Keratinocyte (primary cell): Measurements from ENCODE around the gene ZNF26. TPM values are rescaled to one million over a fixed set of nuclear protein-coding genes. Genes with fewer than 3 reads are reported as not detected.
"Not testable (repeated sequence)": the region's sequence is repeated elsewhere in the genome, so short reads cannot be mapped to it uniquely, and the experiment has no call there.

Experiments
- DNase-seq: peaks from one replicate; pipeline ENCODE4 v3.0.0-alpha.2; 2011; ENCODE audit warnings: low read depth, missing footprints, low spot score
- FAIRE-seq: peaks from 2 replicates; lab custom pipeline; 2011; peaks lifted over from hg19 to GRCh38; lab: Jason Lieb, UNC
- H2AFZ ChIP-seq: 2 replicates; pipeline ENCODE4 v1.6.0; 2012; ENCODE audit warnings: low read length, control low read depth, inconsistent platforms; ENCODE audit not compliant: control insufficient read depth
- H3K27ac ChIP-seq: 2 replicates; pipeline ENCODE4 v1.5.1; 2011; ENCODE audit warnings: low read length; ENCODE audit not compliant: control insufficient read depth, insufficient read depth
- H3K27me3 ChIP-seq: 3 replicates; pipeline ENCODE4 v1.6.0; 2011; ENCODE audit warnings: low read length; ENCODE audit not compliant: control insufficient read depth, insufficient read depth; ENCODE audit errors: extremely low read depth
- H3K36me3 ChIP-seq, 2 experiments: 2 replicates in 1 of 2; 3 replicates in 1 of 2; pipeline ENCODE4 v1.5.1; 2011; ENCODE audit warnings: low read length in 2 of 2, mild to moderate bottlenecking in 1 of 2; ENCODE audit not compliant: control insufficient read depth in 2 of 2, insufficient read depth in 2 of 2; ENCODE audit errors: extremely low read depth in 1 of 2
- H3K4me1 ChIP-seq: 3 replicates; pipeline ENCODE4 v1.5.1; 2011; ENCODE audit warnings: low read length; ENCODE audit not compliant: control insufficient read depth, insufficient read depth; ENCODE audit errors: extremely low read depth
- H3K4me2 ChIP-seq: 3 replicates; pipeline ENCODE4 v1.6.0; 2011; ENCODE audit warnings: low read depth, low read length; ENCODE audit not compliant: control insufficient read depth, insufficient read depth; ENCODE audit errors: extremely low read depth
- H3K4me3 ChIP-seq, 3 experiments: fragments of 200-600 bp in 1 of 3; sonication (generic) in 1 of 3; 2 replicates in 2 of 3; 3 replicates in 1 of 3; pipeline ENCODE4 v1.5.1; 2011 to 2016; ENCODE audit warnings: low read length in 3 of 3, mild to moderate bottlenecking in 3 of 3, control low read depth in 2 of 3, inconsistent platforms in 1 of 3, low read depth in 1 of 3, mixed read lengths in 1 of 3, mixed run types in 1 of 3, moderate library complexity in 1 of 3; ENCODE audit not compliant: control insufficient read depth in 2 of 3, insufficient read depth in 2 of 3; ENCODE audit errors: extremely low read depth in 1 of 3
- H3K79me2 ChIP-seq: 2 replicates; pipeline ENCODE4 v1.6.0; 2012; ENCODE audit warnings: low read length; ENCODE audit not compliant: control insufficient read depth, insufficient read depth
- H3K9ac ChIP-seq: 3 replicates; pipeline ENCODE4 v1.6.0; 2011; ENCODE audit warnings: low read length; ENCODE audit not compliant: control insufficient read depth, insufficient read depth; ENCODE audit errors: extremely low read depth
- H3K9me1 ChIP-seq: 3 replicates; pipeline ENCODE4 v1.6.0; 2011; ENCODE audit warnings: low read length; ENCODE audit not compliant: control insufficient read depth, insufficient read depth; ENCODE audit errors: extremely low read depth
- H3K9me3 ChIP-seq: 2 replicates; pipeline ENCODE4 v1.5.1; 2012; ENCODE audit warnings: low read depth, low read length; ENCODE audit not compliant: control insufficient read depth
- H4K20me1 ChIP-seq: 3 replicates; pipeline ENCODE4 v1.6.0; 2011; ENCODE audit warnings: low read length; ENCODE audit not compliant: control insufficient read depth, insufficient read depth; ENCODE audit errors: extremely low read depth
- CTCF ChIP-seq, 3 experiments: IDR thresholded peaks in 1 of 3; conservative IDR thresholded peaks in 1 of 3; optimal IDR thresholded peaks in 1 of 3; 2 replicates in 2 of 3; 3 replicates in 1 of 3; pipeline versions ENCODE3 to v1.5.1; 2011; ENCODE audit warnings: low read length in 3 of 3, mild to moderate bottlenecking in 3 of 3, moderate library complexity in 2 of 3, control low read depth in 1 of 3, inconsistent platforms in 1 of 3; ENCODE audit not compliant: insufficient read depth in 2 of 3; ENCODE audit errors: extremely low read depth in 1 of 3
- EZH2 ChIP-seq: IDR thresholded peaks from one replicate; pipeline ENCODE4 v1.6.1; 2012; ENCODE audit warnings: inconsistent platforms, mild to moderate bottlenecking, low read length, moderate library complexity
- dilution Hi-C: fragments of 300-500 bp; cut with MboI; formaldehyde crosslinking; loops from one replicate; pipeline ENCODE4 v1.7.0; 2020; ENCODE audit warnings: low sequenced_read_pairs; ENCODE audit not compliant: extremely low pct_ligation_motif_present
- polyA plus RNA-seq, 5 experiments: library from polyadenylated mRNA; depleted of rRNA in 3 of 5; stranded (reverse) in 3 of 5; stranded (forward) in 1 of 5; unstranded in 1 of 5; fragments of >200 nt; gene quantifications; 1 replicate in 1 of 5; 2 replicates in 3 of 5; 3 replicates in 1 of 5; pipeline versions ENCODE4 v1.2.1 to v1.2.3, GENCODE V29; 2011 to 2012; ENCODE audit warnings: missing spikeins in 2 of 5, low read depth in 1 of 5, low replicate concordance in 1 of 5

The ZNF26 gene
- polyA plus RNA-seq, 1 donor (not counting 4 experiments of a cell fraction or from before 2014, with no cell fraction given): 4.5 TPM

- H3K9me1 ChIP-seq: no peaks in the 10 kb centered on the region
- no peak overlapping the region for H2AFZ ChIP-seq
- no peak overlapping the region for H3K27ac ChIP-seq
- H3K9ac ChIP-seq: no peak overlapping the region
- no peaks in the 10 kb centered on the region for H3K36me3 ChIP-seq
- DNase-seq (no peak), FAIRE-seq (no peak)
- no peaks in the 10 kb centered on the region for H3K27me3 ChIP-seq
- no peaks in the 10 kb centered on the region for H3K4me1 ChIP-seq
- no peak overlapping the region for H3K4me3 ChIP-seq
- dilution Hi-C loops: no loop called here
- no peaks in the 10 kb centered on the region for H3K79me2 ChIP-seq
- no peak overlapping the region for H3K4me2 ChIP-seq
- H3K9me3 ChIP-seq: peaks cover 8% of the 10 kb centered on the region
- TF ChIP-seq EZH2 (no peak), CTCF (optimal IDR thresholded peaks at IDR 0.05 in 1 of 3, IDR thresholded peaks at IDR 0.05 in 1 of 3, conservative IDR thresholded peaks at IDR 0.05 in 1 of 3; ENCODE audit: extremely low read depth in 1 of 3, insufficient read depth in 2 of 3, low read length in 3 of 3) (no peak)
- no peaks in the 10 kb centered on the region for H4K20me1 ChIP-seq
Measured at GRCh38 chr12:132972374-132972773, 13.8 kb upstream of the ZNF26 start.

GRCh38 chr12:132976870-132977269 is 9.3 kb upstream of the ZNF26 start:
- H3K4me3 ChIP-seq, H4K20me1 ChIP-seq, DNase-seq, H3K9me1 ChIP-seq, FAIRE-seq, H3K4me1 ChIP-seq, H3K27ac ChIP-seq, H3K36me3 ChIP-seq, H3K79me2 ChIP-seq, H3K9me3 ChIP-seq, H3K4me2 ChIP-seq, H3K27me3 ChIP-seq, H3K9ac ChIP-seq, H2AFZ ChIP-seq, dilution Hi-C loops: not testable (repeated sequence)
- peak in 2 of 3 experiments; percentile 13 to 55 for TF ChIP-seq CTCF (optimal IDR thresholded peaks at IDR 0.05 in 1 of 3, IDR thresholded peaks at IDR 0.05 in 1 of 3, conservative IDR thresholded peaks at IDR 0.05 in 1 of 3; ENCODE audit: extremely low read depth in 1 of 3, insufficient read depth in 2 of 3, low read length in 3 of 3)
